NCI-H187 (cell line): ENCODE data around the gene PLXND1.

ENCODE experiments used
- DNase-seq, 2 experiments: peaks; one replicate each; lab custom pipeline; 2025; lab: John Stamatoyannopoulos, UW

The PLXND1 gene

GRCh38 chr3:129584631-129585030 is 21.8 kb downstream of the PLXND1 start:
- DNase-seq = no peak

GRCh38 chr3:129583289-129583688 is 23.2 kb downstream of the PLXND1 start:
- no peak for DNase-seq

DNA sequence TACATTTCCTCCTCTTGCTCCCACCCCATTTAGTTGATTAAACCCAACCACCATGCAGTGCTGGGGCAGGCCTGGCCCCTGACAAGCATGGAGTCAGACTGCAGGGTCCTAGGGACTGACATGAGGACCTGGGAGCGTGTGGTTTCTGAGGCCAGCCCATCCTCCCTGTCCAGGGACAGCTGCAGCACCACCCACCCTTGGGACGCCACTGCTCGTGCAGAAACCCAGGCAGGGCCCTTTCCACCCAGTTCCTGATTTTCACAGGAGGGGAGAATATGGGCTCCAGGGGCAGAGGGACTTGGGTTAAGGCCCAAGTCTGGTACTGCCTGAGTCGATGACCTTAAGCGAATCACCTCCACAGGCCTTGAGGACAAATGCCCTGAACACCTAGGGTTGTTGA is 23.7 kb downstream of the PLXND1 start:
- no peak for DNase-seq

DNA sequence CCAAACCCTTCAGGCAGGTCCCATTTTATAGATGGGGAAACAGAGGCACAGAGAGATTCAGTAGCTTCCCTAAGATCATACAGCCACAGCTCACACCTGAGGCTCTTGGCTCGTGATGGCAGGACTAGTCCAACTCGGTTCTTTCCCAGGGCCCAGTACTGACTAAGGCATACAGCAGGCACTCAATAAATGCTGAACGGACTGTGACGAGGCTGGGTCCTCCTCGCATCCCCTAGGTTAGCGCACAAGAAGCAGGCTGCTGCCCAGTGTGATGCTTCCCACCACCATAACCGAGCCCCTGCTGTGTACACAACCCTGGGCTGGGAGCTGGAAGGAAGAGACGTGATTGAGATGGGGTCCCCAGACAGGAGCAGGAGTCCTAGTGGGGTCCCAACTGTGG is 24.9 kb downstream of the PLXND1 start:
- DNase-seq = no peak

GRCh38 chr3:129579991-129580390 is 26.5 kb downstream of the PLXND1 start:
- DNase-seq = no peak

DNA sequence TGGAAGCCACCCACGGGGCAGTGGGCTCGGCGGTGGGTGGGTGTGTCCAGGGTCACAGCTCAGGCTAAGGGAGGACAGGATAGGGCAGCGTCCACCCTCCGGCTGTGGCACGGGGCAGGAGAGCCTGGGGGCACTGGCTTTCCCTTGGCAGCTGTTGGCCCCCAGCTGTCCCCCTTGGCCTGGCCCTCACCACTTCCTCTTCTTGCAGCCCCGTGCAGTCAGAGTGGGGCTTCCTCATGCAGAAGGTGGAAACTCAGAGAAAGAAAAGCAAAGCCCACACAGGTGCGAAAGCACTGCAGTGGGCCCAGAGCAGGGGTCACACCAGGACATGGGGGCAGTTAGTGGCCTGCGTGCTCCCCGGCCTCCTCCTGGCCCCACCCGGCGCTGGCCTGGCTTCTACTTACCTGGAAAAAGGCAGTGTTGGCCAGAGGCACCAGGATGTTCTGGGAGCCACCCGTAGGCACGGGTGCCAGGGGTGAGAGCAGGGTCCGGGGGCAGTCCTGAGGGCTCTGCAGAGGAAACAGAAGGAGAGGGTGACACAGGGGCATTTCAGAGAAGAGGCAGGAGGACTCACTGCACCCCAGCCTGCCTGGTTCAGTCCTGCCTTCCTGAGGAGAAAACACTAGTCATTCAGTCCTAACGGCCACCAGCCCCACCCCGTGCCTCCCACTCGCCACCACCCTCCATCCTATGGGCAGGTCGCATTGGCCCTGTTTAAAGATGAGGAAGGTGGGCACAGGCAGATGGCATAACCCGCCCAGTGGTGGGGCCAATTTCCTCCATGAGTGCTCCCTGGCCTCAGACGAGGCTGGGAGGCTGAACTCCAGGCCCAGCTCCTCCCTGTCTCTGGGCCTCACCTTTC is 28.3 kb downstream of the PLXND1 start:
- no peak for DNase-seq

GRCh38 chr3:129577366-129577765 is 29.1 kb downstream of the PLXND1 start:
- no peak for DNase-seq

- DNase-seq = no peak
These were observed 29.7 kb downstream of the PLXND1 start for GRCh38 chr3:129576514-129577352.

DNA sequence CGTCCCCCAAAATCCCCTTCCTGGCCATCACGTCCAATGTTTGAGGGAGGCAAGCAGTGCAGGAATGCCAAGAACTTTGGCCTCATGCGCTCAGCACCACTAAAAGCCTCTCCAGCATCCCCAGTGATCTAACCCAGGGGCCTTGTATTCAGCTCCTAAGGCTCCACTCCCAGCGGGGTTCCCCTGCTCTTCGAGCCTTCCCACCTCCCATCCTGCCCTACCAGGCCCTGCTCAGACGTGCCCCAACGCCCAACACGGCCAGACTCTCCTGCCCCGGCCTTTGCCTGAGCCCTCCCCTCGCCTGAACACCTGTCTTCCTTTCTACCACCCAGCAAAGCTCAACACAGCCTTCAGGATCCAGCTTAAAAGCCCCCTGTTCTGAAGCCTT is 30.5 kb downstream of the PLXND1 start:
- no peak for DNase-seq

- DNase-seq = no peak
These were observed 31.1 kb downstream of the PLXND1 start for GRCh38 chr3:129575233-129575996.

- no peak for DNase-seq
These were observed 32.3 kb downstream of the PLXND1 start for GRCh38 chr3:129574206-129574605.

DNA sequence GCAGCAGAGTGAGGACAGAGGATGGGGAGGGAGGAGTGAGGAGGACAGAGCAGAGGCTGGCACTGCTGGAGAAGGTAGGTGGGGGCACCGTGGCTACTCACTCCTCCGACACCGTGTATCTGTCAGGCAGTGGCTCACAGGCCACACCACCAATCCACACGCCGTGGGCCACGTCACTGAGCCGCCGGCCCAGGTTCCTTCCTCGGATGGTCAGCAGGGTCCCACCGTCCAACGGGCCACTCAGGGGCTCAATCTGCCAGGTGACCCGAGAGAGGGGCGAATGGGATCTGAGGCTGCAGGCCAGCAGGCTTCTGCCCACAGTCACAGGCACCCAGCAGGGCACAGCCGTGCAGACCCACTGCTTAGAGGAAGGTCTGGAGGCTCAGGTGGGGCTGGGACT is 33.0 kb downstream of the PLXND1 start:
- DNase-seq = no peak

- DNase-seq = no peak
These were observed 33.9 kb downstream of the PLXND1 start for GRCh38 chr3:129572603-129573002.

DNA sequence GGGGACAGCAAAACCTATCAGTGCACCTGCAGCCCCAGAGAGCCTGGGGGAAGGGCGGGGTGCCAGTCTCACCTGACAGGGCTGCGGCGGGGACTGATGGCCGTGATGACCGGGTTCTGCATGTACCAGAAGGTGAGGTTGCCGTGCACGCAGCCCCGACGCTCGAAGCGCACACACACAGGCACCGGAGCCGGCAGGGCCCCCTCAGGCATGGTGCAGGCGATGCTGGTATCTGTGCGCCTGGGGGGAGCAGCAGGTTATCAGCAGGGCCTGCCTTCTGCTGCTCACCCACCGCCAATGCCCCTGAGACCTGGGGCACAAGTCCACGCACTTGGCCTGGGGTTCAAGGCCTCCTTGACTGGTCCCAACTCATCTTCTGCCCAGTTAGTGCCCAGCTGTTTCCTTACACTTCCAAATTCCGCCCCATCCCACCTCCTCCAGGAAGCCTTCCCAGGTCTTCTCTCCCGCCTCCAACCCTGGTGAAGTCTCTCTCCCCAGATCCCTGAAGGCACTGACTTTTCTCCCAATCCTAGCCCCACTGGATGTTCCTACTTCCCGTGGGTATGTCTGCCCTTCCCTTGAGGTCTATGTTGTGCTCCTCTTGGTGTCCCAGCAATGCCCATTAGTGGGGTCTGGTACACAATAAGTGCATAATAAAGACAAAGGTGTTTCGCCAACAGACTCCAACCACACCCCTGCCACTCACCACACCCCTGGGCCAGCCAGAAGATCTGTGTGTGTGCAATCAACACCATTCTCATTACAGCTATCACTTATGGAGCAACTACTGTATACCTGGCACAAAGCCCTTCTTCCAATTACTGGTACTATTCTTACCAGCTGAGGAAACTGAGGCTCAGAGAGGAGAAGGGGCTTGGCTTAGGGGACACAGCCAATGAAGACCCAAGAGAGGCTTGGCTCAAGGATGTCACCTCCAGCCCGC is 34.6 kb downstream of the PLXND1 start:
- no peak for DNase-seq

DNA sequence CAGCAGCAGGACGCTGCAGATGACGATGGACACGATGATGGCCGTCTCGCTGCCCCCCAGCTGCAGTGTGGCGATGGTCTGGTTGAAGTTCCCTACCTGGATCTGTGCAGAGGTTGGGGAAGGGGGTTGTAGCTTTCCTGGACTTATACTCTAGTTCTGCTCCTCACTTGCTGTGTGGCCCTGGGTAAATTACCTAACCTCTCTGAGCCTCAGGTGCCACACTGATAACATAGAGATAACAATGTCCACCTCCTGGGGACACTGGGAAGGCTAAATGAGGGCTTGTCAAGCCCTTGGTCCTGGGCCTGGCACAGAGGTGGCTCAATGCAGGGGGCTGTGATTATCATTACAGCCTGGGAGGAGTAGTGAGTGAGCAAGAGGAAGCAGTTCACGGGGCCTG is 36.6 kb downstream of the PLXND1 start:
- DNase-seq = no peak

DNA sequence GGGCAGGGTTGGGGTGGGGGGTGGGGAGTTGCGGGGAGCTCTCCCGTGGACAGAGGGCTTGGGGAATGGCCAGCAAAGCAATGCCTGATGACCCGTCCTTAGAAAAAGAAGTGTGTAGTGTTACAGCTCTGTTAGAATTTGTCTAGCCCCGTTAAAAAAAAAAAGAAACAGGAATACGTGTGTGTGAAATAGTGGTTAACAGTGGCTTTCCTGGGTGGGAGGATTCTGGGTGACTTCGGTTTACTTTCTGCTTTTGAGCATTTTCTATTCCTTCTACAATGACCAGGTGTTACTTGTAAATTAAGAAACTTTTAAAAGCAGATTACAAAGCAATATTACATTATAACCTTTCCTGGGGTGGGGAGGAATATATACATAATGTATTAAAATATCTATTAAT is 38.5 kb downstream of the PLXND1 start:
- no peak for DNase-seq

DNA sequence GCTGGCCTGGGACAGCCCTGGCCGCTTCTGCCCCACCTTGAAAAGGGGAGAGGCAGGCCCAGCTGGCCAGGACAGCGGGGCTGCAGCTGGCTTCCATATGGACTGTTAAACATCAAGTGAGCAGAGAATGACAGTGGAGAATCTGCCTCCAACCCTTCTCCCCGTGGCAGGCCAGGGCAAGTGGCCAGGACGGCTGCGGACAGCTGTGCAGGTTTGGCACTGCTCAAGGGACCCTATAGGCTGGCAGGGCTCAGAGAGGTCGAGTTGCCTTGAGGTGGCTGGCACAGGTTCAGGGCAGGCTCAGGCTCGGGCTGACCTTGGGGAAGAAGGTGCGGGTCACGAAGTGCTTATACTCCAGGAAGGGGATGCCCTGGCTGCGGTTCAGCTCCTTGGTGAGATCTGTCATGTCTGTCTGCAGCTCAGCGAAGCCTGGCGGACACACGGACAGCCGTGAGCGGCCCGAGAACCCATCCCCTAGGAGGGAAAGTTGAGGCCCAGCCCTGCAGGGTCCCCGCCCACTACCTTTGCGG is 39.2 kb downstream of the PLXND1 start:
- DNase-seq = no peak

- DNase-seq = no peak
These were observed 40.6 kb downstream of the PLXND1 start for GRCh38 chr3:129565902-129566301.

- DNase-seq = no peak
These were observed 41.4 kb downstream of the PLXND1 start for GRCh38 chr3:129564981-129565644.

DNA sequence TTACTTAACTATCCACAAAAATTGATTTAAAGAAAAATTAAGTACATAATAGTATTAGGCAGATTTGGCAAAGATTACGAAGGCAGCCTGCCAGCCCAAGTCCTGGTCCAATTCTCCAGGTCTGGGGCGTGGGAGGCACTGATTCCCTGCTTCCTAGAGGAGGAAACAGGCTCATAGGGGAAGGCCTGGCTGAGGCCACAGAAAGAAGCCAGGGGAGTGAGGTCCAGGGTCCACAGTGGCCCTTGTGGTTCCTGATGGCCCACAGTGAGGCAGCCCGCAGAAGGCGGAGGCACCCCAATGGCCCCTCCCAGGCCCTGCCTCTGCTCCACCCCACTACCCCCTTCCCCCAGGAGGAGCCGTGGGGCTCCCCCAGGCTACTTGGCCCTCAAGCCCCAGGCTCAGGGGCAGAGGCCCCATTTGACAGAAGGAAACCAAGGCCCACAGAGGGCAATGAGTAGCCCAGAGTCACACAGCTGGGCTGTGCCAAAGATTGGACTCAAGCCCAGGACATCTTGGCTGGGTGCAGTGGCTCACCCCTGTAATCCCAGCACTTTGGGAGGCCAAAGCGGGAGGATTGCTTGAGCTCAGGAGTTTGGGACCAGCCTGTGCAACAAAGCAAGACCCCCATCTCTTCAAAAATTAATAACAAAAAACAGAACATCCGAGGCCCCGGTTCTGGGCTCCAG is 42.5 kb downstream of the PLXND1 start:
- no peak for DNase-seq
